B cell (primary cell): ENCODE data around the gene SLC15A5. TPM values are rescaled to one million over a fixed set of nuclear protein-coding genes. Genes with fewer than 3 reads are reported as not detected.

Source experiments
- ATAC-seq: fragments of 200-7000 bp; cut with Tn5 transposase; one replicate; pipeline ENCODE4 v1.10.0; 2021; ENCODE audit warnings: low read depth, mild to moderate bottlenecking, moderate number of reproducible peaks, moderate library complexity
- CTCF ChIA-PET: fragments of 350-600 bp; sonication (Branson Sonifier 250); formaldehyde crosslinking; loops from one replicate; lab custom pipeline; 2021; ENCODE audit warnings: antibody characterized with exemption, inconsistent platforms; lab: Charles Lee
- POLR2A ChIA-PET: fragments of 350-600 bp; sonication (Branson Sonifier 250); formaldehyde crosslinking; loops from one replicate; lab custom pipeline; 2021; ENCODE audit warnings: antibody characterized with exemption; lab: Charles Lee
- DNase-seq: peaks from one replicate; pipeline ENCODE4 v3.0.0; 2013
- H2AFZ ChIP-seq: 2 replicates; pipeline ENCODE4 v1.6.1; 2012; ENCODE audit warnings: mild to moderate bottlenecking, low read depth, low read length; ENCODE audit not compliant: insufficient read depth, poor library complexity, severe bottlenecking
- H3K27ac ChIP-seq, 2 donors: 1 replicate in 1 of 2; 2 replicates in 1 of 2; pipeline ENCODE4 v1.5.1; 2012 to 2013; ENCODE audit warnings: low read length in 2 of 2, mild to moderate bottlenecking in 2 of 2, moderate library complexity in 1 of 2
- H3K27me3 ChIP-seq, 4 experiments: fragments of 200-600 bp in 1 of 4; sonication (generic) in 1 of 4; replicated peaks in 1 of 4; 1 replicate in 2 of 4; 2 replicates in 2 of 4; pipeline versions ENCODE4 v1.6.1 to v1.7.0; 2013 to 2016; ENCODE audit warnings: low read length in 3 of 4, mild to moderate bottlenecking in 2 of 4, mixed read lengths in 1 of 4, moderate library complexity in 1 of 4; ENCODE audit not compliant: insufficient read depth in 4 of 4, control insufficient read depth in 3 of 4; ENCODE audit errors: control extremely low read depth in 1 of 4
- H3K36me3 ChIP-seq, 2 experiments: replicated peaks in 1 of 2; 1 replicate in 1 of 2; 2 replicates in 1 of 2; pipeline versions ENCODE4 v1.6.1 to v1.7.1; 2013; ENCODE audit warnings: low read length in 1 of 2; ENCODE audit not compliant: insufficient read depth in 2 of 2, control insufficient read depth in 1 of 2; ENCODE audit errors: control extremely low read depth in 1 of 2, extremely low read depth in 1 of 2
- H3K4me1 ChIP-seq, 2 donors: fragments of 200-600 bp in 1 of 2; sonication (generic) in 1 of 2; 1 replicate in 1 of 2; 2 replicates in 1 of 2; pipeline versions ENCODE4 v1.5.1 to v1.6.1; 2013 to 2017; ENCODE audit warnings: low read length in 2 of 2; ENCODE audit not compliant: control insufficient read depth in 2 of 2, insufficient read depth in 2 of 2
- H3K4me2 ChIP-seq: replicated peaks from 2 replicates; pipeline ENCODE3; 2012; ENCODE audit warnings: mild to moderate bottlenecking, low read depth, low read length; ENCODE audit not compliant: poor library complexity, severe bottlenecking
- H3K4me3 ChIP-seq, 5 experiments: fragments of 200-600 bp in 1 of 5; sonication (generic) in 1 of 5; 1 replicate in 3 of 5; 2 replicates in 2 of 5; pipeline versions ENCODE4 v1.5.1 to v1.7.0; 2011 to 2016; ENCODE audit warnings: low read length in 4 of 5, mild to moderate bottlenecking in 4 of 5, low read depth in 2 of 5, control low read depth in 1 of 5, moderate library complexity in 1 of 5; ENCODE audit not compliant: insufficient read depth in 1 of 5; ENCODE audit errors: control extremely low read depth in 1 of 5, extremely low read depth in 1 of 5
- H3K79me2 ChIP-seq: fragments of 200-600 bp; sonication (generic); one replicate; pipeline ENCODE4 v1.6.0; 2016; ENCODE audit warnings: low read length; ENCODE audit not compliant: control insufficient read depth, insufficient read depth
- H3K9ac ChIP-seq: fragments of 200-600 bp; sonication (generic); 2 replicates; pipeline ENCODE4 v1.6.1; 2017; ENCODE audit warnings: mild to moderate bottlenecking, low read length, moderate library complexity
- H3K9me3 ChIP-seq, 3 donors: one replicate each; pipeline versions ENCODE4 v1.6.1 to v1.7.1; 2013; ENCODE audit warnings: low read length in 2 of 3; ENCODE audit not compliant: control insufficient read depth in 2 of 3, insufficient read depth in 1 of 3; ENCODE audit errors: control extremely low read depth in 1 of 3
- H4K20me1 ChIP-seq: 2 replicates; pipeline ENCODE4 v1.6.0; 2012; ENCODE audit warnings: mild to moderate bottlenecking, low read length; ENCODE audit not compliant: insufficient read depth, control insufficient read depth, poor library complexity, severe bottlenecking
- H3K27ac Mint-ChIP-seq: one replicate; pipeline ENCODE4 v1.8.0; 2021; ENCODE audit warnings: mixed read lengths
- H3K27me3 Mint-ChIP-seq: one replicate; pipeline ENCODE4 v1.8.0; 2021; ENCODE audit warnings: mixed read lengths
- H3K4me1 Mint-ChIP-seq: one replicate; pipeline ENCODE4 v1.8.0; 2021; ENCODE audit warnings: mixed read lengths
- H3K4me3 Mint-ChIP-seq: one replicate; pipeline ENCODE4 v1.8.0; 2021; ENCODE audit warnings: mixed read lengths
- H3K9me3 Mint-ChIP-seq: one replicate; pipeline ENCODE4 v1.8.0; 2022; ENCODE audit warnings: mixed read lengths; ENCODE audit not compliant: insufficient read depth
- CTCF ChIP-seq: fragments of 200-600 bp; IDR thresholded peaks from one replicate; pipeline ENCODE4 v1.8.0; 2022; ENCODE audit warnings: antibody characterized with exemption, mild to moderate bottlenecking
- EZH2 ChIP-seq: IDR thresholded peaks from 2 replicates; pipeline ENCODE4 v1.6.1; 2012; ENCODE audit warnings: borderline replicate concordance, low read depth, mild to moderate bottlenecking, moderate library complexity, low read length; ENCODE audit not compliant: insufficient read depth, poor library complexity, severe bottlenecking
- WGBS: methylation state at CpG from one replicate; pipeline ENCODE4 v1.1.5; 2013; ENCODE audit warnings: missing lambda C conversion rate; ENCODE audit not compliant: insufficient coverage; 5-methylcytosine and 5-hydroxymethylcytosine counted together
- intact Hi-C: fragments of 100-400 bp; cut with micrococcal nuclease; formaldehyde crosslinking; loops from one replicate; pipeline ENCODE4 v1.10.0; 2022
- polyA plus RNA-seq: library from polyadenylated mRNA; depleted of rRNA; stranded (reverse); fragments of >200 nt; gene quantifications from 2 replicates; pipeline ENCODE4 v1.2.3, GENCODE V29; 2012
- total RNA-seq, 2 donors: library from RNA; stranded (reverse); fragments of 120-200 nt in 1 of 2; gene quantifications; 1 replicate in 1 of 2; 2 replicates in 1 of 2; pipeline versions ENCODE4 v1.2.3 to v1.2.4, GENCODE V29; 2013 to 2022

SLC15A5 gene
- total and polyA plus RNA-seq, 2 donors (not counting 1 experiment from before 2014, with no cell fraction given), result not detected

DNA sequence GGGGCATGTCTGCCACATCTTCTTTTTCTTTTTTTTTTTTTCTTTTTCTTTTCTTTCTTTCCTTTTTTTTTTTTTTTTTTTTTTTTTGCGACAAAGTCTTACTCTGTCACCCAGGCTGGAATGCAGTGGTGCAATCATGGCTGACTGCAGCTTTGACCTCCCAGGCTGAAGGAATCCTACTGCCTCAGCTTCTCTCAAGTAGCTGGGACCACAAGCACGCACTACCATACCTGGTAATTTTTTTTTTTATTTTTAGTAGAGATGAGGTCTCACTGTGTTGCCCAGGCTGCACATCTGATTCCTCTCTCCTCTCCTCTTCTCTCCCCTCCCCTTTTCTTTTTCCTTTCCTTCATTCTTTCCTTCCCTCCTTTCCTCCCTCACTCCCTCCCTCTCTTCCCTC lies 18.5 kb downstream of the SLC15A5 start:
- Histone ChIP-seq H2AFZ (no peak overlapping the region), H4K20me1 (no peaks in the 10 kb centered on the region), H3K36me3 (no peaks in the 10 kb centered on the region), H3K4me1 (no peaks in the 10 kb centered on the region), H3K27me3 (no peaks in the 10 kb centered on the region), H3K4me2 (no peak overlapping the region), H3K9ac (no peak overlapping the region), H3K79me2 (no peaks in the 10 kb centered on the region), H3K9me3 (peaks cover 0 to 7% (median 0%) of the 10 kb centered on the region in 3 donors), H3K4me3 (no peak overlapping the region), H3K27ac (no peak overlapping the region)
- TF ChIP-seq CTCF, result no peak
- Mint-ChIP-seq H3K4me3 (no peak overlapping the region), H3K4me1 (no peaks in the 10 kb centered on the region), H3K27me3 (no peaks in the 10 kb centered on the region), H3K27ac (no peak overlapping the region), H3K9me3 (peaks cover 3% of the 10 kb centered on the region)
- no peak for DNase-seq
- ATAC-seq, result no peak
- intact Hi-C loops, result no loop called here
- ChIA-PET CTCF (no interaction called here), POLR2A (no interaction called here)
- no CpG with 5 or more reads among the region's 2 CpGs for WGBS

DNA sequence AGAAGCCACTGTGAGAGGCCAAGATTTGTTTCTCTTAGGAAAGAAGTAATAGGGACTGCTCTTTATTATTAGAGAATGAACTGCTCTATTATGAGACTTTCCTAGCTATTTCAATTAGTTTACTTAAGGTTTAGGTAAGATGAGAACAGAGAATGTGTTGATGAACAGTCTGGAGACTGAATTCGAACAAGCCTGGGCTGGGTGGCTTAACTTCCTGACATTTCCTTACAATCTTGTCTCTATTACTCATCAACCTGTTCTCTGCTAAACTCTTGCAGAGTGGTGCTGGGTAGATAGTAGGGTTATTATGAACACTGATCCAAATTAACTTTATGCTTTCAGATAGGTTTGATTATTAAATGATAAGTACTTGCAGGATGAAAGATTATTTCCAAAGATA lies 31.2 kb downstream of the SLC15A5 start:
- WGBS, result no CpG with 5 or more reads among the region's 1 CpG
- Histone ChIP-seq H3K9ac (no peak overlapping the region), H2AFZ (no peak overlapping the region), H3K4me3 (no peak overlapping the region), H3K27me3 (no peaks in the 10 kb centered on the region), H3K9me3 (no peaks in the 10 kb centered on the region), H4K20me1 (no peaks in the 10 kb centered on the region), H3K4me2 (no peak overlapping the region), H3K4me1 (no peaks in the 10 kb centered on the region), H3K36me3 (no peaks in the 10 kb centered on the region), H3K79me2 (no peaks in the 10 kb centered on the region), H3K27ac (no peak overlapping the region)
- DNase-seq (no peak), ATAC-seq (no peak)
- H3K4me3 Mint-ChIP-seq, result no peak overlapping the region
- H3K4me1 Mint-ChIP-seq, result no peaks in the 10 kb centered on the region
- no peaks in the 10 kb centered on the region for H3K9me3 Mint-ChIP-seq
- CTCF ChIA-PET, result no interaction called here
- intact Hi-C loops, result no loop called here
- TF ChIP-seq CTCF, result no peak
- no peak for TF ChIP-seq EZH2
- no peak overlapping the region for H3K27ac Mint-ChIP-seq
- no peaks in the 10 kb centered on the region for H3K27me3 Mint-ChIP-seq
- POLR2A ChIA-PET, result no interaction called here
